Measurements from ENCODE around the gene TYRP1. TPM values are rescaled to one million over a fixed set of nuclear protein-coding genes. Genes with fewer than 3 reads are reported as not detected.

Gene TYRP1
- total and polyA plus RNA-seq, 12 donors: 0.11 to 0.12 TPM; not detected in 10

- H3K4me3 ChIP-seq: no peak overlapping the region
- 54 to 79% (median 66%) methylated on average over 1 of the region's 1 CpG for WGBS, 4 donors
- intact Hi-C loops (cut with DNase I): no loop called here
Measured at GRCh38 chr9:12684974-12685373, 8.2 kb upstream of the TYRP1 start.

DNA sequence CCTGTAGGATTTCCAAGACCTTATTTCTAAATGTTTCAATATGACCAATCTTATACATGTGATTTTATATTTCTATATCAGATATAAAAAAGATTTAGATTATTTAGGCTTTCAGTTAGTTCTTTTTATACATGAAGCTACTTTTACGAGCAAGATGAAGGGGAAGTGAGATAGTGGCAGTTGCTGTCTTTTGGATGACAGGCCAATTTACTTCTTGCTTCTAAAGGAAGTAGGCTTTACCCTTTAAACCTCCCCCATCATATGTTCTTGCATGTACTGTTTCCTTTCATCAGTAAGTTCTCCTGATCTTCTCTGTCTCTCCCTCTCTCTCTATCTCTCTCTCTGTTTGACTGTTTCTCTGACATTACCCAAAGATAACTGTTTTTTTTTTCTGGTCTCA lies 4.0 kb upstream of the TYRP1 start:
- H3K27me3 ChIP-seq: no peaks in the 10 kb centered on the region
- intact Hi-C loops (cut with DNase I): no loop called here
- H3K9me3 ChIP-seq (replicated peaks in 1 of 3): no peaks in the 10 kb centered on the region
- no peak for TF ChIP-seq CTCF (IDR thresholded peaks at IDR 0.05)
- no peak for TF ChIP-seq POLR2A (IDR thresholded peaks at IDR 0.05)
- DNase-seq: no peak
- no peaks in the 10 kb centered on the region for H3K4me1 ChIP-seq (replicated peaks in 1 of 2)
- no peak overlapping the region for H3K4me3 ChIP-seq
- H3K27ac ChIP-seq: no peak overlapping the region
- no peaks in the 10 kb centered on the region for H3K36me3 ChIP-seq (replicated peaks in 1 of 2)
- 41 to 62% (median 52%) methylated on average over 1 of the region's 1 CpG for whole genome bisulfite sequencing, 4 donors

More at GRCh38 chr9:12684974-12685373, 8.2 kb upstream of the TYRP1 start:
- H3K27me3 ChIP-seq: no peaks in the 10 kb centered on the region
- no peaks in the 10 kb centered on the region for H3K9me3 ChIP-seq (replicated peaks in 1 of 3)
- TF ChIP-seq CTCF (IDR thresholded peaks at IDR 0.05): no peak
- DNase-seq: no peak
- no peak overlapping the region for H3K27ac ChIP-seq
- no peaks in the 10 kb centered on the region for H3K36me3 ChIP-seq (replicated peaks in 1 of 2)
- no peaks in the 10 kb centered on the region for H3K4me1 ChIP-seq (replicated peaks in 1 of 2)

- Histone ChIP-seq H3K9me3 (replicated peaks in 1 of 3) (no peaks in the 10 kb centered on the region), H3K27me3 (no peaks in the 10 kb centered on the region), H3K4me3 (no peak overlapping the region), H3K36me3 (replicated peaks in 1 of 2) (no peaks in the 10 kb centered on the region), H3K27ac (no peak overlapping the region), H3K4me1 (replicated peaks in 1 of 2) (no peaks in the 10 kb centered on the region)
- 90 to 92% (median 92%) methylated on average over 7 to 8 of the region's 8 CpGs for WGBS, 4 donors
- no peak for TF ChIP-seq POLR2A (IDR thresholded peaks at IDR 0.05)
- no peak for TF ChIP-seq CTCF (IDR thresholded peaks at IDR 0.05)
- intact Hi-C loops (cut with DNase I): no loop called here
- DNase-seq: no peak
Measured at GRCh38 chr9:12694013-12694412, 828 bp downstream of the TYRP1 start.

- Histone ChIP-seq H3K4me3 (no peak overlapping the region), H3K27ac (no peak overlapping the region), H3K4me1 (replicated peaks in 1 of 2) (no peaks in the 10 kb centered on the region), H3K36me3 (replicated peaks in 1 of 2) (no peaks in the 10 kb centered on the region), H3K9me3 (replicated peaks in 1 of 3) (no peaks in the 10 kb centered on the region), H3K27me3 (no peaks in the 10 kb centered on the region)
- no peak for DNase-seq
- 66 to 80% (median 75%) methylated on average over 4 of the region's 4 CpGs for WGBS, 4 donors
- TF ChIP-seq POLR2A (IDR thresholded peaks at IDR 0.05): no peak
- TF ChIP-seq CTCF (IDR thresholded peaks at IDR 0.05): no peak
- intact Hi-C loops (cut with DNase I): no loop called here
Measured at GRCh38 chr9:12695474-12695873, 2.3 kb downstream of the TYRP1 start.
